A673 (cell line): ENCODE measurements around the gene AKAP6. TPM values are rescaled to one million over a fixed set of nuclear protein-coding genes. Genes with fewer than 3 reads are reported as not detected.

ENCODE experiments used
- BruUV-seq: library from RNA; stranded (reverse); fragments of 400-500 nt; replicated peaks from 2 replicates; lab custom pipeline; 2021; lab: Mats Ljungman, UMichigan
- CTCF ChIA-PET: fragments of 300-600 bp; sonication (Branson Sonifier 250); formaldehyde crosslinking; loops from one replicate; lab custom pipeline; 2022; ENCODE audit warnings: antibody characterized with exemption; lab: Charles Lee
- POLR2A ChIA-PET: fragments of 300-600 bp; sonication (Branson Sonifier 250); formaldehyde crosslinking; loops from one replicate; lab custom pipeline; 2022; ENCODE audit warnings: antibody characterized with exemption; ENCODE audit not compliant: low non-redundant PET; lab: Charles Lee
- DNase-seq: peaks from one replicate; pipeline ENCODE4 v3.0.0-alpha.2; 2015; ENCODE audit warnings: low spot score
- H3K27ac ChIP-seq: fragments of 200-600 bp; sonication (generic); 2 replicates; pipeline ENCODE4 v1.5.1; 2016; ENCODE audit warnings: mixed run types, low read depth, mild to moderate bottlenecking, mixed read lengths, antibody characterized with exemption, low read length; ENCODE audit not compliant: poor library complexity, severe bottlenecking
- H3K27me3 ChIP-seq: fragments of 200-600 bp; sonication (generic); replicated peaks from 2 replicates; pipeline ENCODE4 v1.6.1; 2017; ENCODE audit warnings: mixed run types, low read depth, mild to moderate bottlenecking, mixed read lengths, antibody characterized with exemption, low read length; ENCODE audit not compliant: insufficient read depth, poor library complexity
- H3K36me3 ChIP-seq: fragments of 200-600 bp; sonication (generic); 2 replicates; pipeline ENCODE4 v1.6.1; 2016; ENCODE audit warnings: mixed run types, mild to moderate bottlenecking, mixed read lengths, antibody characterized with exemption, low read length; ENCODE audit not compliant: insufficient read depth, poor library complexity, severe bottlenecking
- H3K4me1 ChIP-seq: fragments of 200-600 bp; sonication (generic); 2 replicates; pipeline ENCODE4 v1.6.1; 2017; ENCODE audit warnings: mixed run types, mild to moderate bottlenecking, mixed read lengths, antibody characterized with exemption, low read length; ENCODE audit not compliant: insufficient read depth, poor library complexity, severe bottlenecking
- H3K4me3 ChIP-seq: fragments of 200-600 bp; sonication (generic); 2 replicates; pipeline ENCODE4 v1.5.1; 2016; ENCODE audit warnings: low read depth, mixed run types, mild to moderate bottlenecking, mixed read lengths, low read length; ENCODE audit not compliant: poor library complexity, severe bottlenecking
- H3K9me3 ChIP-seq: fragments of 200-600 bp; sonication (generic); 2 replicates; pipeline ENCODE4 v1.6.1; 2016; ENCODE audit warnings: mixed run types, low read depth, mild to moderate bottlenecking, mixed read lengths, antibody characterized with exemption, low read length; ENCODE audit not compliant: poor library complexity, severe bottlenecking
- CTCF ChIP-seq: fragments of 300-800, 200-600 bp; sonication (generic); conservative IDR thresholded peaks from 2 replicates; pipeline ENCODE4 v1.5.1; 2017; ENCODE audit warnings: low read depth, mild to moderate bottlenecking, antibody characterized with exemption, low read length, moderate library complexity, mixed read lengths
- EZH2 ChIP-seq: fragments of 200-600 bp; sonication (generic); IDR thresholded peaks from 2 replicates; pipeline ENCODE4 v1.6.1; 2017; ENCODE audit warnings: borderline replicate concordance, low read depth, mild to moderate bottlenecking, mixed read lengths, antibody characterized with exemption, low read length; ENCODE audit not compliant: poor library complexity, severe bottlenecking
- intact Hi-C: fragments of 100-400 bp; cut with micrococcal nuclease; formaldehyde crosslinking; loops from one replicate; pipeline ENCODE4 v1.10.0; 2022; ENCODE audit not compliant: unreplicated experiment
- total RNA-seq: library from RNA; stranded (reverse); gene quantifications from 2 replicates; pipeline ENCODE4 v1.2.3, GENCODE V29; 2021

AKAP6 gene
- total RNA-seq, 1 experiment from 2014 or later: 0.73 TPM

DNA sequence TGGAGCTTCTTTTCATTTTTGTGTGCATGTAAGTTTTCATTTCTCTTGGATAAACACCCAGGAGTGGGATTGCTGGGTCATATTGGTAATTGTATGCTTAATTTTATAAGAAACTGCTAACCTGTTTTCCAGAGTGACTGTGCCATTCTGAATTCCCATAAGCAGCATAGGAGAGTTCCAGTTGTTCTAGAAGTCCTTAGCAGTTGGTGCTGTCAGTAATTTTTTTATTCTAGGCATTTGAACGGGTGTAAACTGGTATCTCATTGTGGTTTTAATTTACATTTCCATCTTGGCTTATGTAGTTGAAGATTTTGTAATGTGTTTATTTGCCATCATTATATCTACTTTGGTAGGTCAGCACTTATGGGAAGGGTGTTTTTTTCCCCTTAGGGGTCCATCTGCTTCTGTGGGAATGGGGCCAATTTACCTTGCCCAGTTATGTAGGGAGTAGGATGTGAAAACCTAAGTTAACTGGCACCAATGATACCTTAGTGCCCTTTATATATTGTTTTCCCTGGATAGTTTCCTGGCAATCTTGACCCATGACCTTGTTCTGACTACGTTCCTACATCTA, 202.9 kb downstream of the AKAP6 start:
- H3K27ac ChIP-seq: no peak overlapping the region
- no peak overlapping the region for H3K4me3 ChIP-seq
- ChIA-PET POLR2A (no interaction called here), CTCF (no interaction called here)
- intact Hi-C loops: no loop called here
- TF ChIP-seq CTCF: no peak
- TF ChIP-seq EZH2: no peak
- H3K27me3 ChIP-seq: no peaks in the 10 kb centered on the region
- no peak for DNase-seq
- no TSS peak for BruUV-seq
- H3K9me3 ChIP-seq: no peaks in the 10 kb centered on the region
- H3K4me1 ChIP-seq: no peaks in the 10 kb centered on the region
- no peaks in the 10 kb centered on the region for H3K36me3 ChIP-seq

DNA sequence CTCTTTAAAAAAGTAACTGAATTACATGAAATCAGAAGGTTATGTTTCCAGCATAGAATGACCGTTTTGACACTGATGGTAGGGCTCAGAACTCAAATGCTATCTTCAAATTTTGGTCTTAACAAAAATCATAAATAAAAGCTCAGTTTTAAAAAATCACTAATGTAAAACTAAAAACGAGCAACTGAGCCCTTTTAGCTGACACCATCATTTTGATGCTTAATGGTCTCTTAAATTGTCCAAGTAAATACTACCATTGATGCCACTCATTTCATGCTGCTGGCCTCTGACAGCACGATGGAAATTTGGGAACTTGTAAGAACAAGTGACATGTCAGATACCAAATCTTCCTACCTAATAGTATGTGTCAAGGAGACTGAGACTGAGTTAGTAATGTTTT, 205.0 kb downstream of the AKAP6 start:
- intact Hi-C loops: no loop called here
- TF ChIP-seq CTCF (no peak), EZH2 (no peak)
- no peak overlapping the region for H3K4me3 ChIP-seq
- H3K27ac ChIP-seq: no peak overlapping the region
- H3K36me3 ChIP-seq: no peaks in the 10 kb centered on the region
- H3K9me3 ChIP-seq: no peaks in the 10 kb centered on the region
- ChIA-PET CTCF (no interaction called here), POLR2A (no interaction called here)
- H3K27me3 ChIP-seq: no peaks in the 10 kb centered on the region
- DNase-seq: no peak
- no peaks in the 10 kb centered on the region for H3K4me1 ChIP-seq
- BruUV-seq: no TSS peak

- H3K36me3 ChIP-seq: no peaks in the 10 kb centered on the region
- H3K27me3 ChIP-seq: no peaks in the 10 kb centered on the region
- no peak overlapping the region for H3K27ac ChIP-seq
- ChIA-PET POLR2A (no interaction called here), CTCF (no interaction called here)
- no peaks in the 10 kb centered on the region for H3K4me1 ChIP-seq
- no peak overlapping the region for H3K4me3 ChIP-seq
- intact Hi-C loops: no loop called here
- TF ChIP-seq EZH2 (no peak), CTCF (no peak)
- DNase-seq: no peak
- BruUV-seq: no TSS peak
- no peaks in the 10 kb centered on the region for H3K9me3 ChIP-seq
These were observed 207.1 kb downstream of the AKAP6 start for GRCh38 chr14:32536175-32536574.
